Stimulated activated CD4-positive, alpha-beta T cell treated with anti-CD3 and anti-CD28 coated beads, TNF-alpha, amount 100 ng/mL, for 1 hour (primary cell): ENCODE results near the gene LZTR1.

ENCODE experiments used
- DNase-seq, 3 donors: peaks; one replicate each; pipeline ENCODE4 v3.0.0-alpha.2; 2020; ENCODE audit warnings: low read depth in 3 of 3, low spot score in 1 of 3

Gene LZTR1

GRCh38 chr22:20949698-20950183, 32.4 kb upstream of the LZTR1 start:
- no peak for DNase-seq

GRCh38 chr22:20951151-20951931, 30.8 kb upstream of the LZTR1 start:
- no peak for DNase-seq

GRCh38 chr22:20951932-20952380, 30.1 kb upstream of the LZTR1 start:
- no peak for DNase-seq

- DNase-seq = no peak
These were observed 29.4 kb upstream of the LZTR1 start for GRCh38 chr22:20952544-20953341.

GRCh38 chr22:20953342-20953608, 28.8 kb upstream of the LZTR1 start:
- no peak for DNase-seq

GRCh38 chr22:20953668-20954500, 28.2 kb upstream of the LZTR1 start:
- no peak for DNase-seq

GRCh38 chr22:20955548-20955947, 26.5 kb upstream of the LZTR1 start:
- DNase-seq = no peak

- no peak for DNase-seq
These were observed 25.6 kb upstream of the LZTR1 start for GRCh38 chr22:20956258-20957101.

GRCh38 chr22:20957102-20957682, 24.9 kb upstream of the LZTR1 start:
- DNase-seq = no peak

GRCh38 chr22:20957683-20958431, 24.2 kb upstream of the LZTR1 start:
- no peak for DNase-seq

GRCh38 chr22:20959578-20960461, 22.3 kb upstream of the LZTR1 start:
- no peak for DNase-seq

- DNase-seq = no peak
These were observed 21.5 kb upstream of the LZTR1 start for GRCh38 chr22:20960609-20961008.

GRCh38 chr22:20962491-20962945, 19.6 kb upstream of the LZTR1 start:
- no peak for DNase-seq

- DNase-seq = no peak
These were observed 18.7 kb upstream of the LZTR1 start for GRCh38 chr22:20963201-20964052.

GRCh38 chr22:20964090-20964798, 17.9 kb upstream of the LZTR1 start:
- DNase-seq = no peak

- DNase-seq = no peak
These were observed 17.3 kb upstream of the LZTR1 start for GRCh38 chr22:20964799-20965103.
